Psoas muscle (tissue), 8 donors: ENCODE results near the gene SYVN1. TPM values are rescaled to one million over a fixed set of nuclear protein-coding genes. Genes with fewer than 3 reads are reported as not detected.

Source experiments
- ATAC-seq, 4 donors: fragments of 200-7000 bp; cut with Tn5 transposase; one replicate each; pipeline ENCODE4 v1.9.1; 2020; ENCODE audit warnings: moderate library complexity in 3 of 4, mild to moderate bottlenecking in 2 of 4
- DNase-seq, 2 donors: peaks; one replicate each; pipeline ENCODE4 v3.0.0-alpha.2; 2020
- H3K27ac ChIP-seq: fragments of 200-600 bp; one replicate; pipeline ENCODE4 v1.8.0; 2022
- H3K27me3 ChIP-seq, 3 donors: fragments of 200-600 bp in 1 of 3; one replicate each; pipeline versions ENCODE4 v1.6.1 to v1.8.0; 2013 to 2022; ENCODE audit warnings: low read length in 2 of 3, mild to moderate bottlenecking in 2 of 3, moderate library complexity in 1 of 3; ENCODE audit not compliant: insufficient read depth in 3 of 3
- H3K36me3 ChIP-seq, 2 donors: fragments of 200-600 bp in 1 of 2; one replicate each; pipeline versions ENCODE4 v1.6.1 to v1.8.0; 2013 to 2022; ENCODE audit warnings: low read depth in 1 of 2, mild to moderate bottlenecking in 1 of 2, moderate library complexity in 1 of 2; ENCODE audit not compliant: insufficient read depth in 1 of 2
- H3K4me1 ChIP-seq: fragments of 200-600 bp; one replicate; pipeline ENCODE4 v1.8.0; 2022
- H3K4me3 ChIP-seq: fragments of 200-600 bp; one replicate; pipeline ENCODE4 v1.8.0; 2022; ENCODE audit warnings: mild to moderate bottlenecking
- H3K9me3 ChIP-seq: fragments of 200-600 bp; one replicate; pipeline ENCODE4 v1.8.0; 2022
- CTCF ChIP-seq: fragments of 200-600 bp; IDR thresholded peaks from one replicate; pipeline ENCODE4 v1.8.0; 2022; ENCODE audit warnings: antibody characterized with exemption
- WGBS, 3 donors: extraction: QIAGEN DNeasy Blood & Tissue Kit; methylation state at CpG; one replicate each; pipeline versions ENCODE4 v1.1.6 to v1.1.7; 2013; 5-methylcytosine and 5-hydroxymethylcytosine counted together
- intact Hi-C, 2 donors: fragments of 100-400 bp; cut with DNase I; formaldehyde crosslinking; loops; one replicate each; pipeline versions ENCODE4 v1.11.0 to v1.14.2; 2022
- polyA plus RNA-seq, 3 donors: library from polyadenylated mRNA; stranded (reverse); fragments of 200-250 nt; gene quantifications; one replicate each; pipeline ENCODE4 v1.2.3, GENCODE V29; 2013
- total RNA-seq, 4 donors: library from RNA; stranded (reverse); fragmentation: NEBNext Ultra II Directional in 2 of 4; extraction: Animal tissue kit (Norgen Biotek cat#: 25700) in 2 of 4; gene quantifications; one replicate each; pipeline versions ENCODE4 v1.2.1 to v1.2.4, GENCODE V29; 2021 to 2023
- donor health status: healthy with polysubstance abuse.
- donor health status: DM: no; HTN: no; CAD: no; lungs with moderate emphysema.
- donor health status: Bipolar disorder and iron deficiency.
- donor health status: healthy.
- donor health status: DM: yes; HTN: yes; CAD: no.
- donor health status: DM: no; HTN: no; CAD: no.
- donor health status: DM: no; HTN: no; CAD: no.
- donor health status: DM: yes; HTN: yes; CAD: no.

SYVN1 gene
- total and polyA plus RNA-seq, 7 donors, result 20.2 to 56.1 (median 29.3) TPM

GRCh38 chr11:65117206-65118096, 16.9 kb downstream of the SYVN1 start, which contains the start of gene ZNHIT2:
Gene ZNHIT2, minus strand, starts transcription at chr11:65117701. Its CDS starts 48 bp downstream, at chr11:65117653.
- Histone ChIP-seq H3K4me3 (peak within 1 kb of the TSS; percentile 79), H3K4me1 (peaks cover 28% of the 10 kb centered on the region), H3K9me3 (no peaks in the 10 kb centered on the region), H3K27ac (peak within 1 kb of the TSS; percentile 81), H3K36me3 (peaks cover 10 to 47% of the 10 kb centered on the region in 2 donors), H3K27me3 (no peaks in the 10 kb centered on the region)
- 0% methylated on average over 83 to 89 of the region's 89 CpGs for WGBS, 3 donors
- TF ChIP-seq CTCF, result peak; percentile 93
- ATAC-seq (peak; percentile 86 to 88 (median 87)), DNase-seq (peak; percentile 99 to 100)
- intact Hi-C loops, result loop anchor here in 1 of 2 donors (1.0 to 10.0 kb wide), 2 partner anchors 104 to 273 kb away; partner anchors contain the start of gene CDC42BPG

DNA sequence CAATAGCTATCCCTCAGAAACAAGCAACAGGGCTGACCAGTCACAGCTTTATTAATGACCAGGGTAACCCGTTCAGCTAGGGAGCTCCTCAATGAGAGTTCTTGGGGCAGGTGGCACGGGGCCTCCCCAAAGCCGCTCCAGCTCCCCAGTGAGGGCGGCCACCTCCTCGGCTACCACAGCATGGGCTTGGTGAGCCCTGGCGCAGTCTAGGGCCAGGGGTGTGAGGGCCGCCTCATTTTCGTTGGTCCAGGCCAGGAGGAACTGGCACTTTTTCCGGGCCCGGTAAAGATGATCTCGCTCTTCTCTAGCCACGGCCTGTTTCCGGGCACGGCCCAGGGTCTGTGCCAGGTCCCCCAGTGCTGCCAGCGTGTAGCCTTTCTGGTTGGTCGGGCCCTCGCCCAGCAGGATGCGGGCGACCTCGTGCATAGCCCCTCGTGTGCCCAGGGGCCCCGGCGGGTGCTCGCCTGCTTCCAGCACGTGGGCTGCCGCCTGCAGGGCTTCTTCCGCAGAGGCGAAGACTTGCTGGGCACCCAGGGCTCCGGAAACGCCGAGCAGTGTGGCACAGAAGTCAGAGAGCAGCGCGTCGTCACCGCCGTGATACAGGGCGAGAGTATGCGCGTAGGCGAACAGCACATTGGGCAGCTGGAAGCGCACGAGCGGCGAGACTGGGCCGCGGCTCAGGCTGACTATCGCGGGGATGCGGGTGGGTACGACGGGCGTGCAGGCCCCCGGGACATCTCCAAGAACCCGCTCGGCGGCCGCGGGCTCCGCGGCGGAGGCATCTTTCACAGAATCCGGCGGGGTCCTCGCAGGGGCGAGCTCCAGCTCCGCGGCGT, 17.7 kb downstream of the SYVN1 start:
- Histone ChIP-seq H3K4me3 (peak overlapping the region; percentile 79), H3K27me3 (no peaks in the 10 kb centered on the region), H3K4me1 (peaks cover 28% of the 10 kb centered on the region), H3K9me3 (no peaks in the 10 kb centered on the region), H3K27ac (peak overlapping the region; percentile 81), H3K36me3 (peaks cover 10 to 47% of the 10 kb centered on the region in 2 donors)
- DNase-seq (peak in 1 of 2 donors; percentile 39), ATAC-seq (peak; percentile 3 to 22 (median 11))
- intact Hi-C loops, result loop anchor here in 1 of 2 donors (10.0 kb wide), 1 partner anchor 272 kb away; the partner anchor contains the start of gene CDC42BPG
- TF ChIP-seq CTCF, result no peak
- 13 to 22% (median 15%) methylated on average over 50 to 68 of the region's 68 CpGs for WGBS, 3 donors

- Histone ChIP-seq H3K4me3 (peak overlapping the region; percentile 79), H3K27me3 (no peaks in the 10 kb centered on the region), H3K27ac (peak overlapping the region; percentile 81), H3K4me1 (peaks cover 29% of the 10 kb centered on the region), H3K9me3 (no peaks in the 10 kb centered on the region), H3K36me3 (peaks cover 7 to 39% of the 10 kb centered on the region in 2 donors)
- 85 to 92% (median 91%) methylated on average over 21 of the region's 21 CpGs for WGBS, 3 donors
- ATAC-seq (no peak), DNase-seq (no peak)
- TF ChIP-seq CTCF, result no peak
- intact Hi-C loops, result loop anchor here in 1 of 2 donors (10.0 kb wide), 1 partner anchor 271 kb away; the partner anchor contains the start of gene CDC42BPG
These were observed 18.8 kb downstream of the SYVN1 start for GRCh38 chr11:65115361-65116082.

DNA sequence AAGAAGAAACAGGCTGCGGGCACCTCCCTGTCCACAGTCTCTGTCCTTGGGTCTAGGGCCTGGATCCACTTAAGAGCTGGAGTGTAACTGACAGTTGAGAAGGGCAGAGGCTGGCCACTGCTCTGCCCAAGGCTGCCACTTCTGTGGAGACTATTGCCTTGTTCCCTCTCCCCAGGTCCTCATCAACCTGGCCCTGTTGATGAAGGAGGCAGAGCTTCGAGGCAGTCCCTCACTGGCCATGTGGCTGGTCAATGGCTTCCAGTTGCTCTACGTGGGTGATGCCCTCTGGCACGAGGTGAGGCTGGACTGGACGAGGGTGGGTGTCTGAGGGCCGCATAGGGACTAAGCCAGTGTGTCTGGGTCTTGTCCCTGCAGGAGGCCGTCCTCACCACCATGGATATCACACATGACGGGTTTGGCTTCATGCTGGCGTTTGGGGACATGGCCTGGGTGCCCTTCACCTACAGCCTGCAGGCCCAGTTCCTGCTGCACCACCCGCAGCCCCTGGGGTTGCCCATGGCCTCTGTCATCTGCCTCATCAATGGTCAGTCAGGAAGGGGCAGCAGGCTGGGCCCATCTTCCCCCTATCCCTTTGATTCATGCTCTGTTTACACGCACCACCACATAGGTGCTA, 19.7 kb downstream of the SYVN1 start:
- H3K27ac ChIP-seq, result no peak overlapping the region
- H3K4me1 ChIP-seq, result peaks cover 31% of the 10 kb centered on the region
- H3K9me3 ChIP-seq, result no peaks in the 10 kb centered on the region
- no peak for DNase-seq
- intact Hi-C loops, result loop anchor here (5.0 to 10.0 kb wide), 2 partner anchors 102 to 270 kb away; partner anchors contain the start of genes ARL2 (in 1 of the 2) and CDC42BPG (in 1 of the 2)
- TF ChIP-seq CTCF, result no peak
- H3K27me3 ChIP-seq, result no peaks in the 10 kb centered on the region
- no peak overlapping the region for H3K4me3 ChIP-seq
- WGBS, 3 donors, result 73 to 82% (median 81%) methylated on average over 11 of the region's 11 CpGs
- ATAC-seq, result no peak
- peaks cover 4 to 33% of the 10 kb centered on the region in 2 donors for H3K36me3 ChIP-seq
